SK-N-MC (cell line): ENCODE data around the gene PRPF19.

Source experiments
- EZH2 ChIP-seq: fragments of 200-600 bp; sonication (generic); IDR thresholded peaks from one replicate; pipeline ENCODE4 v1.6.1; 2017; ENCODE audit warnings: antibody characterized with exemption
- FOXP2 ChIP-seq: optimal IDR thresholded peaks from 2 replicates; pipeline ENCODE3; 2011; ENCODE audit warnings: mild to moderate bottlenecking, moderate library complexity; ENCODE audit not compliant: insufficient read depth; ENCODE audit errors: extremely low read length, control extremely low read depth
- POLR2AphosphoS5 ChIP-seq: IDR thresholded peaks from 2 replicates; pipeline ENCODE4 v1.6.1; 2012; ENCODE audit warnings: mild to moderate bottlenecking, low read depth, low read length, borderline replicate concordance

DNA sequence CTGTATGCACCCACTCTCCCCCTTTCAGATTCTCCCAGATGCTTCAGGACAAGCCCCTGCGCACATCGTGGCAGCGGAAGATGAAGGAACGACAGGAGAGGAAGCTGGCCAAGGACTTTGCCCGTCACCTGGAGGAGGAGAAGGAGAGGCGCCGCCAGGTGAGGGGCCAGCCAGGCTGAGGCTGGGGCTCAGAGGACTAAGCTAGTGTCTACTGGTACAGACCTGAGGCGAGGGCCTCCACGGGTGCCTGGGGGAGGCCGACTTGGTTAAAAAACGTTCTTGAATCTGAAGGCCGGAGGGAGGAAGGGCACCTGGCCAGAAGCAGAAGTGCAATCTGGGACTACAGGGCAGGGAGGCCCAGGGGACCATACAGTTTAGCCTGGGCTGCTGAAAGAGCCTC is 58.5 kb downstream of the PRPF19 start:
- TF ChIP-seq POLR2AphosphoS5 (no peak), EZH2 (no peak), FOXP2 (no peak)
